T-cell (primary cell): ENCODE measurements around the gene RMI1. TPM values are rescaled to one million over a fixed set of nuclear protein-coding genes. Genes with fewer than 3 reads are reported as not detected.
"Not testable (repeated sequence)": the region's sequence is repeated elsewhere in the genome, so short reads cannot be mapped to it uniquely, and the experiment has no call there.

Experiments used
- ATAC-seq, 4 experiments: fragments of 200-7000 bp in 3 of 4; fragments of 150-1000 bp in 1 of 4; cut with Tn5 transposase; replicated peaks in 1 of 4; 1 replicate in 3 of 4; 2 replicates in 1 of 4; pipeline ENCODE4 v1.10.0; 2021; ENCODE audit warnings: moderate library complexity in 3 of 4, mild to moderate bottlenecking in 2 of 4, moderate number of reproducible peaks in 1 of 4
- CTCF ChIA-PET, 2 donors: fragments of 300-600 bp; sonication (Branson Sonifier 250); formaldehyde crosslinking; loops; one replicate each; lab custom pipeline; 2022; ENCODE audit warnings: antibody characterized with exemption in 2 of 2; lab: Charles Lee
- POLR2A ChIA-PET, 2 donors: fragments of 300-600 bp; sonication (Branson Sonifier 250); formaldehyde crosslinking; loops; one replicate each; lab custom pipeline; 2022; ENCODE audit warnings: antibody characterized with exemption in 2 of 2; lab: Charles Lee
- DNase-seq, 35 experiments: peaks; one replicate each; pipeline versions ENCODE4 v3.0.0 to v3.0.0-alpha.2; 2013 to 2023
- H3K27ac ChIP-seq: one replicate; pipeline ENCODE4 v1.5.1; 2013; ENCODE audit warnings: low read length
- H3K27me3 ChIP-seq, 2 experiments: replicated peaks in 1 of 2; 1 replicate in 1 of 2; 2 replicates in 1 of 2; pipeline versions ENCODE4 v1.6.1 to v1.7.0; 2013; ENCODE audit warnings: low read length in 1 of 2, mixed read lengths in 1 of 2; ENCODE audit not compliant: control insufficient read depth in 2 of 2, insufficient read depth in 2 of 2; ENCODE audit errors: extremely low read depth in 1 of 2
- H3K36me3 ChIP-seq, 2 donors: 1 replicate in 1 of 2; 2 replicates in 1 of 2; pipeline versions ENCODE4 v1.6.1 to v1.7.0; 2013; ENCODE audit warnings: low read length in 1 of 2; ENCODE audit not compliant: control insufficient read depth in 2 of 2, insufficient read depth in 1 of 2; ENCODE audit errors: extremely low read depth in 1 of 2
- H3K4me1 ChIP-seq, 2 experiments: 1 replicate in 1 of 2; 2 replicates in 1 of 2; pipeline versions ENCODE4 v1.6.1 to v1.7.0; 2013; ENCODE audit warnings: low read length in 2 of 2, mixed read lengths in 1 of 2; ENCODE audit not compliant: insufficient read depth in 2 of 2, control insufficient read depth in 1 of 2; ENCODE audit errors: extremely low read depth in 1 of 2
- H3K4me3 ChIP-seq, 2 donors: 1 replicate in 1 of 2; 2 replicates in 1 of 2; pipeline versions ENCODE4 v1.5.1 to v1.7.0; 2013; ENCODE audit warnings: mild to moderate bottlenecking in 2 of 2, low read length in 1 of 2, moderate library complexity in 1 of 2; ENCODE audit not compliant: control insufficient read depth in 1 of 2; ENCODE audit errors: extremely low read depth in 1 of 2
- H3K9me3 ChIP-seq: 2 replicates; pipeline ENCODE4 v1.7.0; 2013
- H3K27ac Mint-ChIP-seq, 2 donors: one replicate each; pipeline ENCODE4 v1.8.0; 2020 to 2021; ENCODE audit warnings: mild to moderate bottlenecking in 2 of 2, mixed read lengths in 2 of 2
- H3K27me3 Mint-ChIP-seq, 2 donors: one replicate each; pipeline ENCODE4 v1.8.0; 2021 to 2022; ENCODE audit warnings: mixed read lengths in 2 of 2
- H3K36me3 Mint-ChIP-seq: one replicate; pipeline ENCODE4 v1.8.0; 2021; ENCODE audit warnings: mixed read lengths
- H3K4me1 Mint-ChIP-seq, 3 donors: one replicate each; pipeline ENCODE4 v1.8.0; 2020 to 2022; ENCODE audit warnings: mixed read lengths in 3 of 3, mild to moderate bottlenecking in 1 of 3
- H3K4me3 Mint-ChIP-seq, 3 donors: one replicate each; pipeline ENCODE4 v1.8.0; 2020 to 2022; ENCODE audit warnings: mild to moderate bottlenecking in 3 of 3, mixed read lengths in 3 of 3, moderate library complexity in 3 of 3
- H3K9me3 Mint-ChIP-seq, 3 donors: one replicate each; pipeline ENCODE4 v1.8.0; 2020 to 2022; ENCODE audit warnings: mixed read lengths in 3 of 3
- WGBS: methylation state at CpG from one replicate; pipeline ENCODE4 v1.1.5; 2013; ENCODE audit warnings: missing lambda C conversion rate; ENCODE audit not compliant: insufficient coverage; 5-methylcytosine and 5-hydroxymethylcytosine counted together
- total RNA-seq, 35 experiments: library from RNA in 6 of 35; stranded (reverse) in 6 of 35; fragments of 120-200 nt in 1 of 35; gene quantifications; one replicate each; pipeline versions ENCODE4 v1.2.1 to v1.2.4 and lab custom pipeline; 2013 to 2026

Gene RMI1
- total RNA-seq, 5 donors from 2014 or later (not counting 1 experiment from before 2014, with no cell fraction given) = 2.3 to 6.9 (median 5.3) TPM

- H3K27ac ChIP-seq, H3K4me1 Mint-ChIP-seq, H3K4me3 ChIP-seq, CTCF ChIA-PET, H3K9me3 ChIP-seq, ATAC-seq, H3K36me3 ChIP-seq, H3K4me3 Mint-ChIP-seq, H3K27ac Mint-ChIP-seq, POLR2A ChIA-PET, H3K4me1 ChIP-seq, DNase-seq, H3K36me3 Mint-ChIP-seq: not testable (repeated sequence)
- H3K27me3 Mint-ChIP-seq = peaks cover 32 to 33% of the 10 kb centered on the region in 2 donors
- H3K27me3 ChIP-seq = peaks cover 0 to 21% of the 10 kb centered on the region in 2 experiments
- peaks cover 5 to 11% (median 8%) of the 10 kb centered on the region in 3 donors for H3K9me3 Mint-ChIP-seq
- WGBS = 67% methylated on average over 1 of the region's 5 CpGs
Measured at GRCh38 chr9:84041857-84042256, 61.3 kb downstream of the RMI1 start.

- Mint-ChIP-seq H3K27ac (no peak overlapping the region), H3K36me3 (peaks cover 5% of the 10 kb centered on the region), H3K4me3 (no peak overlapping the region), H3K27me3 (peaks cover 10 to 16% of the 10 kb centered on the region in 2 donors), H3K9me3 (peaks cover 5 to 11% (median 8%) of the 10 kb centered on the region in 3 donors), H3K4me1 (no peaks in the 10 kb centered on the region)
- Histone ChIP-seq H3K27ac (no peak overlapping the region), H3K4me1 (no peaks in the 10 kb centered on the region), H3K36me3 (no peaks in the 10 kb centered on the region), H3K27me3 (peaks cover 0 to 21% of the 10 kb centered on the region in 2 experiments), H3K4me3 (no peak overlapping the region), H3K9me3 (no peaks in the 10 kb centered on the region)
- no peak for DNase-seq
- 92% methylated on average over 5 of the region's 5 CpGs for WGBS
- CTCF ChIA-PET = no interaction called here
- ATAC-seq = no peak
- POLR2A ChIA-PET = no interaction called here
Measured at GRCh38 chr9:84045481-84046097, 65.0 kb downstream of the RMI1 start.

Other genes starting within 250 kb of the RMI1 start
- gene GKAP1, start 163.0 kb upstream of the RMI1 start, total RNA-seq = 10 to 100 TPM in 2 of 5 donors, 1 to 10 TPM in 3; 9.6 to 11.4 (median 9.9) TPM
- 1 to 10 TPM; 3.3 to 5.6 (median 4.5) TPM for gene KIF27, start 59.4 kb upstream of the RMI1 start, total RNA-seq
- 100 to 1,000 TPM; 459 to 671 (median 508) TPM for gene HNRNPK, start 590 bp upstream of the RMI1 start, total RNA-seq